Panc1 (cell line): Measurements from ENCODE around the gene ZNF664. TPM values are rescaled to one million over a fixed set of nuclear protein-coding genes. Genes with fewer than 3 reads are reported as not detected.

Experiments
- ATAC-seq: fragments of 200-7000 bp; cut with Tn5 transposase; 2 replicates; pipeline ENCODE4 v1.9.1; 2020; ENCODE audit warnings: mild to moderate bottlenecking, moderate library complexity
- BruUV-seq: library from RNA; stranded (reverse); fragments of 400-500 nt; replicated peaks from 2 replicates; lab custom pipeline; 2021; lab: Mats Ljungman, UMichigan
- CTCF ChIA-PET: fragments of 300-600 bp; sonication (Branson Sonifier 250); formaldehyde crosslinking; loops from one replicate; lab custom pipeline; 2022; ENCODE audit warnings: antibody characterized with exemption; lab: Charles Lee
- POLR2A ChIA-PET: fragments of 300-600 bp; sonication (Branson Sonifier 250); formaldehyde crosslinking; loops from one replicate; lab custom pipeline; 2022; ENCODE audit warnings: antibody characterized with exemption; lab: Charles Lee
- DNase-seq: peaks from one replicate; pipeline ENCODE4 v3.0.0-alpha.2; 2010; ENCODE audit warnings: low read depth, low spot score
- H3K27ac ChIP-seq: 2 replicates; pipeline ENCODE4 v1.5.1; 2011; ENCODE audit warnings: mild to moderate bottlenecking, low read length, inconsistent platforms
- H3K27me3 ChIP-seq: fragments of 200-500 bp; sonication (Bioruptor generic); 2 replicates; pipeline ENCODE4 v1.6.0; 2014; ENCODE audit warnings: low read length, inconsistent platforms; ENCODE audit not compliant: control insufficient read depth, insufficient read depth
- H3K36me3 ChIP-seq: fragments of 200-500 bp; sonication (Bioruptor generic); 2 replicates; pipeline ENCODE4 v1.5.1; 2014; ENCODE audit warnings: inconsistent platforms, mild to moderate bottlenecking, low read length, moderate library complexity; ENCODE audit not compliant: control insufficient read depth, insufficient read depth
- H3K4me1 ChIP-seq: 2 replicates; pipeline ENCODE4 v1.5.1; 2011; ENCODE audit warnings: inconsistent platforms, mild to moderate bottlenecking, low read length, moderate library complexity; ENCODE audit not compliant: control insufficient read depth, insufficient read depth
- H3K4me3 ChIP-seq, 2 experiments: 2 replicates each; pipeline ENCODE4 v1.5.1; 2011 to 2012; ENCODE audit warnings: low read depth in 2 of 2, low read length in 2 of 2, mild to moderate bottlenecking in 2 of 2, inconsistent platforms in 1 of 2, moderate library complexity in 1 of 2
- H3K9me3 ChIP-seq: fragments of 200-500 bp; sonication (Bioruptor generic); 2 replicates; pipeline ENCODE4 v1.5.1; 2014; ENCODE audit warnings: low read depth, mild to moderate bottlenecking, inconsistent platforms, low read length, moderate library complexity; ENCODE audit not compliant: control insufficient read depth, insufficient read depth
- POLR2AphosphoS5 ChIP-seq: IDR thresholded peaks from 2 replicates; pipeline ENCODE4 v1.6.1; 2012; ENCODE audit warnings: mild to moderate bottlenecking, low read depth, low read length, moderate library complexity
- SIN3A ChIP-seq: IDR thresholded peaks from 2 replicates; pipeline ENCODE4 v1.6.1; 2012; ENCODE audit warnings: low read depth, mild to moderate bottlenecking, low read length, moderate library complexity, borderline replicate concordance; ENCODE audit not compliant: insufficient read depth
- TCF7L2 ChIP-seq: IDR thresholded peaks from 2 replicates; pipeline ENCODE4 v1.6.1; 2011; ENCODE audit warnings: mild to moderate bottlenecking, low read depth, low read length, inconsistent platforms
- in situ Hi-C: cut with HindIII; loops from 2 replicates; pipeline ENCODE4 v1.10.0; 2016; ENCODE audit warnings: low sequenced_read_pairs, low pct_unique_long_range_greater_than_20kb
- intact Hi-C: fragments of 100-400 bp; cut with micrococcal nuclease; formaldehyde crosslinking; loops from one replicate; pipeline ENCODE4 v1.10.0; 2022; ENCODE audit not compliant: unreplicated experiment
- total RNA-seq: library from RNA; stranded (reverse); gene quantifications from one replicate; pipeline ENCODE4 v1.2.1, GENCODE V29; 2021; ENCODE audit not compliant: unreplicated experiment
- TF ChIP-seq, protein P1 (sequence below), 2 experiments: IDR thresholded peaks; 2 replicates each; pipeline ENCODE4 v1.6.1; 2011 to 2012; ENCODE audit warnings: low read depth in 2 of 2, control low read depth in 1 of 2, low read length in 1 of 2, mild to moderate bottlenecking in 1 of 2, moderate library complexity in 1 of 2; ENCODE audit not compliant: insufficient read depth in 1 of 2
- TF ChIP-seq, protein P2 (sequence below): fragments of 450-650 bp; IDR thresholded peaks from 2 replicates; pipeline ENCODE4 v1.5.1; 2017; ENCODE audit warnings: mild to moderate bottlenecking

The ZNF664 gene
- total RNA-seq, 1 experiment from 2014 or later = 115 TPM

DNA sequence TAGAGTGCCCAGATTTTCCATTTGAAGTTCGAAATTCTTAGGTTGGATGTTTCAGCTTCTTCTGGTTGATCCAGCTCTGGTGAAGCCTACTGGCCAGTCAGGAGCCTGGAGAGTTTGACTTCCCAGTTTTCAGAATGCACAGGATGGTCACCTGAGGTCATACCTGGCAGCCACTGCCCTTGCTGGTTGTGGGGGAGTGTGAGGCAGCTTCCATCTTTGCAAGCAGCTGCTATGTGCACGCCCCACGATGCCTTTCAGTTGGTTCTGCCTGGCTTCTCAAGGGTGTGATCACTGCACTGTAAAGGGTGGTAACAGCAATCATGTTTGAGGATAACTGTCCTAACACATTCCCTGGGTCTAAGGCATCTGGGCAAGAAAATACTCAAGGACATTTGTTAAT, 15.8 kb upstream of the ZNF664 start:
- no peaks in the 10 kb centered on the region for H3K9me3 ChIP-seq
- no peaks in the 10 kb centered on the region; the same call in 1 of the 2 replicates for H3K4me1 ChIP-seq
- in situ Hi-C loops = no loop called here
- no peaks in the 10 kb centered on the region for H3K27me3 ChIP-seq
- CTCF ChIA-PET = no interaction called here
- TF ChIP-seq TCF7L2 (no peak), SIN3A (no peak), POLR2AphosphoS5 (no peak)
- TF ChIP-seq, protein P1, sequence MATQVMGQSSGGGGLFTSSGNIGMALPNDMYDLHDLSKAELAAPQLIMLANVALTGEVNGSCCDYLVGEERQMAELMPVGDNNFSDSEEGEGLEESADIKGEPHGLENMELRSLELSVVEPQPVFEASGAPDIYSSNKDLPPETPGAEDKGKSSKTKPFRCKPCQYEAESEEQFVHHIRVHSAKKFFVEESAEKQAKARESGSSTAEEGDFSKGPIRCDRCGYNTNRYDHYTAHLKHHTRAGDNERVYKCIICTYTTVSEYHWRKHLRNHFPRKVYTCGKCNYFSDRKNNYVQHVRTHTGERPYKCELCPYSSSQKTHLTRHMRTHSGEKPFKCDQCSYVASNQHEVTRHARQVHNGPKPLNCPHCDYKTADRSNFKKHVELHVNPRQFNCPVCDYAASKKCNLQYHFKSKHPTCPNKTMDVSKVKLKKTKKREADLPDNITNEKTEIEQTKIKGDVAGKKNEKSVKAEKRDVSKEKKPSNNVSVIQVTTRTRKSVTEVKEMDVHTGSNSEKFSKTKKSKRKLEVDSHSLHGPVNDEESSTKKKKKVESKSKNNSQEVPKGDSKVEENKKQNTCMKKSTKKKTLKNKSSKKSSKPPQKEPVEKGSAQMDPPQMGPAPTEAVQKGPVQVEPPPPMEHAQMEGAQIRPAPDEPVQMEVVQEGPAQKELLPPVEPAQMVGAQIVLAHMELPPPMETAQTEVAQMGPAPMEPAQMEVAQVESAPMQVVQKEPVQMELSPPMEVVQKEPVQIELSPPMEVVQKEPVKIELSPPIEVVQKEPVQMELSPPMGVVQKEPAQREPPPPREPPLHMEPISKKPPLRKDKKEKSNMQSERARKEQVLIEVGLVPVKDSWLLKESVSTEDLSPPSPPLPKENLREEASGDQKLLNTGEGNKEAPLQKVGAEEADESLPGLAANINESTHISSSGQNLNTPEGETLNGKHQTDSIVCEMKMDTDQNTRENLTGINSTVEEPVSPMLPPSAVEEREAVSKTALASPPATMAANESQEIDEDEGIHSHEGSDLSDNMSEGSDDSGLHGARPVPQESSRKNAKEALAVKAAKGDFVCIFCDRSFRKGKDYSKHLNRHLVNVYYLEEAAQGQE (IDR thresholded peaks at IDR 0.05; ENCODE audit: insufficient read depth in 1 of 2, low read depth in 2 of 2, low read length in 1 of 2) = no peak
- TF ChIP-seq, protein P2, sequence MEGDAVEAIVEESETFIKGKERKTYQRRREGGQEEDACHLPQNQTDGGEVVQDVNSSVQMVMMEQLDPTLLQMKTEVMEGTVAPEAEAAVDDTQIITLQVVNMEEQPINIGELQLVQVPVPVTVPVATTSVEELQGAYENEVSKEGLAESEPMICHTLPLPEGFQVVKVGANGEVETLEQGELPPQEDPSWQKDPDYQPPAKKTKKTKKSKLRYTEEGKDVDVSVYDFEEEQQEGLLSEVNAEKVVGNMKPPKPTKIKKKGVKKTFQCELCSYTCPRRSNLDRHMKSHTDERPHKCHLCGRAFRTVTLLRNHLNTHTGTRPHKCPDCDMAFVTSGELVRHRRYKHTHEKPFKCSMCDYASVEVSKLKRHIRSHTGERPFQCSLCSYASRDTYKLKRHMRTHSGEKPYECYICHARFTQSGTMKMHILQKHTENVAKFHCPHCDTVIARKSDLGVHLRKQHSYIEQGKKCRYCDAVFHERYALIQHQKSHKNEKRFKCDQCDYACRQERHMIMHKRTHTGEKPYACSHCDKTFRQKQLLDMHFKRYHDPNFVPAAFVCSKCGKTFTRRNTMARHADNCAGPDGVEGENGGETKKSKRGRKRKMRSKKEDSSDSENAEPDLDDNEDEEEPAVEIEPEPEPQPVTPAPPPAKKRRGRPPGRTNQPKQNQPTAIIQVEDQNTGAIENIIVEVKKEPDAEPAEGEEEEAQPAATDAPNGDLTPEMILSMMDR = no peak
- POLR2A ChIA-PET = no interaction called here
- no peaks in the 10 kb centered on the region for H3K36me3 ChIP-seq
- intact Hi-C loops = no loop called here
- BruUV-seq = no TSS peak
- DNase-seq (no peak), ATAC-seq (no peak)
- no peak overlapping the region for H3K4me3 ChIP-seq
- H3K27ac ChIP-seq = no peak overlapping the region

DNA sequence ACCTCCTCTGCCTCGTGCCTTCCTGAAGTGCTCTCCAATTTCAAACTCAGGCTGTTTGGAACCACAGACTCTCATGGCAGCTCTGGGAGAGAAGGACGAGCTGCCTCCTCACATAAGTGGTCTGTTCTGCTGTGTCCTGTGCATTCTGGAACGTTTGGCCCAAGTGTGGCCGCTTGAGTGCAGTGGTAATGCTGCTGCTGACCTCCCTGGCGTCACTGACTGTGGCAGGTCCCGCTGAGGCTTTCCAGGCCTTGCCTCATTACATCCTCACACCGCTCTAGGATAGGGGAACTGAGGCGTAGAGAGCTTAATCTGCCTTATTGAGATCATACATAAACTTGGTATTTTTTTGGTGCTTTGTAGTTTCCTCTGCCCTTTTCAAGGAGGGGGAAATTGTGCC, 14.6 kb upstream of the ZNF664 start:
- no peaks in the 10 kb centered on the region for H3K27me3 ChIP-seq
- no peak overlapping the region for H3K27ac ChIP-seq
- in situ Hi-C loops (no loop called here), intact Hi-C loops (no loop called here)
- TF ChIP-seq, protein P1 (IDR thresholded peaks at IDR 0.05; ENCODE audit: insufficient read depth in 1 of 2, low read depth in 2 of 2, low read length in 1 of 2) = no peak
- TF ChIP-seq, protein P2 = no peak
- TF ChIP-seq TCF7L2 = no peak
- no peak for TF ChIP-seq POLR2AphosphoS5
- TF ChIP-seq SIN3A = no peak
- POLR2A ChIA-PET = interaction anchor here (0.6 kb wide), 1 partner anchor 8 kb away, joined by 5 read pairs; no protein-coding TSS in a partner anchor
- H3K36me3 ChIP-seq = no peaks in the 10 kb centered on the region
- CTCF ChIA-PET = no interaction called here
- ATAC-seq (no peak), DNase-seq (no peak)
- no TSS peak for BruUV-seq
- no peak overlapping the region for H3K4me3 ChIP-seq
- H3K9me3 ChIP-seq = no peaks in the 10 kb centered on the region
- no peaks in the 10 kb centered on the region for H3K4me1 ChIP-seq
